Ovary (tissue), 9 donors: ENCODE results near the gene SLAMF7. TPM values are rescaled to one million over a fixed set of nuclear protein-coding genes. Genes with fewer than 3 reads are reported as not detected.
"Not testable (repeated sequence)": the region's sequence is repeated elsewhere in the genome, so short reads cannot be mapped to it uniquely, and the experiment has no call there.

Experiments used
- DNase-seq, 5 donors: peaks; one replicate each; pipeline ENCODE4 v3.0.0-alpha.2; 2019 to 2020
- H3K27ac ChIP-seq, 2 donors: fragments of 200-600 bp; one replicate each; pipeline versions ENCODE4 v1.5.1 to v1.8.0; 2019 to 2022
- H3K27me3 ChIP-seq: fragments of 200-600 bp; one replicate; pipeline ENCODE4 v1.8.0; 2022
- H3K36me3 ChIP-seq: fragments of 200-600 bp; sonication (generic); one replicate; pipeline ENCODE4 v1.5.1; 2019
- H3K4me1 ChIP-seq: one replicate; pipeline ENCODE4 v1.8.1; 2013; ENCODE audit warnings: mild to moderate bottlenecking, moderate library complexity; ENCODE audit not compliant: insufficient read depth
- H3K4me3 ChIP-seq: fragments of 200-600 bp; sonication (generic); one replicate; pipeline ENCODE4 v1.5.1; 2017
- H3K9me3 ChIP-seq, 2 donors: fragments of 200-600 bp in 1 of 2; sonication (generic) in 1 of 2; one replicate each; pipeline versions ENCODE4 v1.5.1 to v1.8.1; 2013 to 2019; ENCODE audit warnings: mild to moderate bottlenecking in 1 of 2, moderate library complexity in 1 of 2
- EP300 ChIP-seq: sonication (generic); formaldehyde crosslinking; IDR thresholded peaks from one replicate; pipeline ENCODE4 v1.6.1; 2017; ENCODE audit warnings: antibody characterized with exemption
- POLR2A ChIP-seq: fragments of 450-650 bp; IDR thresholded peaks from one replicate; pipeline ENCODE4 v1.6.1; 2017; ENCODE audit warnings: antibody characterized with exemption, mild to moderate bottlenecking, moderate library complexity
- WGBS, 3 donors: extraction: QIAGEN DNeasy Blood & Tissue Kit in 1 of 3; methylation state at CpG; one replicate each; pipeline versions ENCODE4 v1.1.5 to v1.1.7; 2013 to 2017; 5-methylcytosine and 5-hydroxymethylcytosine counted together
- intact Hi-C, 4 donors: fragments of 100-400 bp; cut with DNase I; formaldehyde crosslinking; loops; one replicate each; pipeline versions ENCODE4 v1.11.0 to v1.15.1; 2022 to 2023
- polyA plus RNA-seq, 2 donors: library from polyadenylated mRNA; stranded (reverse); fragments of 200-250 nt in 1 of 2; fragments of 350-450 nt in 1 of 2; fragmentation: Illumina TruSeq in 1 of 2; extraction: RNeasy Lipid Tissue Mini Kit (QIAGEN cat#74804) in 1 of 2; gene quantifications; one replicate each; pipeline ENCODE4 v1.2.3, GENCODE V29; 2013 to 2014
- total RNA-seq, 7 donors: library from RNA; depleted of rRNA in 2 of 7; stranded (reverse); fragments of >200 nt in 2 of 7; fragmentation: NEBNext Ultra II Directional in 3 of 7; extraction: Animal tissue kit (Norgen Biotek cat#: 25700) in 3 of 7; gene quantifications; one replicate each; pipeline versions ENCODE4 v1.1.0 to v1.2.4, GENCODE V29; 2016 to 2023
- TF ChIP-seq, protein P1 (sequence below), 3 donors: fragments of 450-650 bp in 2 of 3; fragments of 200-600 bp in 1 of 3; IDR thresholded peaks; one replicate each; pipeline versions ENCODE4 v1.5.1 to v1.8.0; 2016 to 2022; ENCODE audit warnings: antibody characterized with exemption in 3 of 3, mild to moderate bottlenecking in 1 of 3
- donor health status: DM: no; HTN: no; CAD: no; lungs with moderate emphysema.
- donor health status: DM: no; HTN: no; CAD: no.
- donor health status: Bipolar disorder and iron deficiency.
- donor health status: DM: yes; HTN: yes; CAD: no.
- donor health status: DM: no; HTN: no; CAD: no.
- donor health status: DM: yes; HTN: yes; CAD: no.

The SLAMF7 gene
- total and polyA plus RNA-seq, 9 donors = 0.32 to 7.3 (median 0.84) TPM; not detected in 1

DNA sequence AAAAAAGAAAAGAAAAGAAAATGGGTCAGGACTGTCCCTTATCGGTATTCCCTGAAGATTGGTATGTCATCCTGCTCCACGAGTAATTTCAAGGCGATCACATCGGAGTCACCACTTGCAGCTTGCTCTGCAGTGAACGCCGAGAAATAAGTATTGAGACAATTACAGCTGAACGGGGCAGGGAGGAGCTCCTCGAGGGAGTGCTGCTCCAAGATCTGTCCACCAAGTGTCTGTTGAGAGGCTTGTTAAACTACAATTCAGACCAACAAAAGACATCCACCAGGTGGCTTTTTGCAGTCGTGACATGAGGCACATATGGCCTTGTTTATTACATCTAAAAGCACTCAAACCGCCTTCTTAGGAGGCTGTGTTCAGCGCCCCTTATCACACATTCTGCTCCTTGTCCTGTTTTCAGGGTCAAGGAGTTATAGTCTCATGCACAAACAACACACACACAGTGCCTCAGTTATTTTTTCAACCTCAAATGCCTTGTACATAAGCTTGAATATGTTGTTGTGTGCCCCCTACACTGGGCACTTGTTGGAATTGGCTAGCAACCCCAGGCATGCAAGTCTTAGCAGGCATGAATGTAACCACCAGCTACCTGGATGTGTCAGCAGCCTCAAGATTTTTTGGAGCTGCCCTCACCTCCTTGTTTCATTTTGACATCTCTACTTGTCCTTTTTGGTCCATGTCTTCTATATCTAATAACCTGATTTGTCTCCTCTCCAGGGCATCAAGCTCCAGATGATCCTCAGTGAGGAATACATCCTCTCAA, 14.4 kb upstream of the SLAMF7 start:
- no peak overlapping the region for H3K4me3 ChIP-seq
- H3K4me1 ChIP-seq = peaks cover 4% of the 10 kb centered on the region
- H3K36me3 ChIP-seq = no peaks in the 10 kb centered on the region
- TF ChIP-seq POLR2A = no peak
- TF ChIP-seq EP300 = no peak
- TF ChIP-seq, protein P1, sequence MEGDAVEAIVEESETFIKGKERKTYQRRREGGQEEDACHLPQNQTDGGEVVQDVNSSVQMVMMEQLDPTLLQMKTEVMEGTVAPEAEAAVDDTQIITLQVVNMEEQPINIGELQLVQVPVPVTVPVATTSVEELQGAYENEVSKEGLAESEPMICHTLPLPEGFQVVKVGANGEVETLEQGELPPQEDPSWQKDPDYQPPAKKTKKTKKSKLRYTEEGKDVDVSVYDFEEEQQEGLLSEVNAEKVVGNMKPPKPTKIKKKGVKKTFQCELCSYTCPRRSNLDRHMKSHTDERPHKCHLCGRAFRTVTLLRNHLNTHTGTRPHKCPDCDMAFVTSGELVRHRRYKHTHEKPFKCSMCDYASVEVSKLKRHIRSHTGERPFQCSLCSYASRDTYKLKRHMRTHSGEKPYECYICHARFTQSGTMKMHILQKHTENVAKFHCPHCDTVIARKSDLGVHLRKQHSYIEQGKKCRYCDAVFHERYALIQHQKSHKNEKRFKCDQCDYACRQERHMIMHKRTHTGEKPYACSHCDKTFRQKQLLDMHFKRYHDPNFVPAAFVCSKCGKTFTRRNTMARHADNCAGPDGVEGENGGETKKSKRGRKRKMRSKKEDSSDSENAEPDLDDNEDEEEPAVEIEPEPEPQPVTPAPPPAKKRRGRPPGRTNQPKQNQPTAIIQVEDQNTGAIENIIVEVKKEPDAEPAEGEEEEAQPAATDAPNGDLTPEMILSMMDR (IDR thresholded peaks at IDR 0.05) = no peak
- 17 to 42% (median 31%) methylated on average over 11 of the region's 11 CpGs for WGBS, 3 donors
- DNase-seq = no peak
- intact Hi-C loops = loop anchor here in 2 of 4 donors (5.0 to 10.0 kb wide), 5 partner anchors 108 to 370 kb away; partner anchors contain the start of genes ITLN2 (in 1 of the 2) and KLHDC9 (in 1 of the 2)
- no peak overlapping the region for H3K27ac ChIP-seq
- H3K9me3 ChIP-seq = no peaks in the 10 kb centered on the region
- no peaks in the 10 kb centered on the region for H3K27me3 ChIP-seq

DNA sequence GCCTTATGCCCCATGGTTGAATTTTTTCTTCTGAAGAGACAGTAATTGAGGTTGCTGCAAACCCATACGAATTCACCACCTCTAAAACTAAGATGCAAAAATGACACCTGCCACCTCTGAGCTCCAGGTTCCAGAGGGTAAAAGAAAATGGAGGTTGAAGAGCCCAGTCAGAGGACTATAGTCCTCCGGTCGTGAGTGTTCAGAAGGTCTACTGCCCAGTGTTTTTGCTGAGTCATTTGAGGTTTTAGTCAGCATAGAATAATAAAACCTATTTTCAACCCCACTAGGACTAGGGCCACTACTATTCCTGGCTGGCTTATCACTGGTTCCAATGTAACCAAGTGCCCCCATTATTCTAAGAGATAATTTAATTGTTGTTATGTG, 12.9 kb upstream of the SLAMF7 start:
- no peaks in the 10 kb centered on the region for H3K27me3 ChIP-seq
- H3K27ac ChIP-seq = no peak overlapping the region
- TF ChIP-seq POLR2A = no peak
- no peak for TF ChIP-seq EP300
- TF ChIP-seq, protein P1 (IDR thresholded peaks at IDR 0.05) = no peak
- DNase-seq = no peak
- H3K9me3 ChIP-seq = no peaks in the 10 kb centered on the region
- no peak overlapping the region for H3K4me3 ChIP-seq
- 37 to 54% (median 54%) methylated on average over 3 of the region's 3 CpGs for WGBS, 3 donors
- H3K36me3 ChIP-seq = no peaks in the 10 kb centered on the region
- peaks cover 4% of the 10 kb centered on the region for H3K4me1 ChIP-seq
- intact Hi-C loops = loop anchor here in 2 of 4 donors (2.0 to 10.0 kb wide), 6 partner anchors 106 to 369 kb away; partner anchors contain the start of genes ITLN2 (in 1 of the 2) and KLHDC9 (in 1 of the 2)

DNA sequence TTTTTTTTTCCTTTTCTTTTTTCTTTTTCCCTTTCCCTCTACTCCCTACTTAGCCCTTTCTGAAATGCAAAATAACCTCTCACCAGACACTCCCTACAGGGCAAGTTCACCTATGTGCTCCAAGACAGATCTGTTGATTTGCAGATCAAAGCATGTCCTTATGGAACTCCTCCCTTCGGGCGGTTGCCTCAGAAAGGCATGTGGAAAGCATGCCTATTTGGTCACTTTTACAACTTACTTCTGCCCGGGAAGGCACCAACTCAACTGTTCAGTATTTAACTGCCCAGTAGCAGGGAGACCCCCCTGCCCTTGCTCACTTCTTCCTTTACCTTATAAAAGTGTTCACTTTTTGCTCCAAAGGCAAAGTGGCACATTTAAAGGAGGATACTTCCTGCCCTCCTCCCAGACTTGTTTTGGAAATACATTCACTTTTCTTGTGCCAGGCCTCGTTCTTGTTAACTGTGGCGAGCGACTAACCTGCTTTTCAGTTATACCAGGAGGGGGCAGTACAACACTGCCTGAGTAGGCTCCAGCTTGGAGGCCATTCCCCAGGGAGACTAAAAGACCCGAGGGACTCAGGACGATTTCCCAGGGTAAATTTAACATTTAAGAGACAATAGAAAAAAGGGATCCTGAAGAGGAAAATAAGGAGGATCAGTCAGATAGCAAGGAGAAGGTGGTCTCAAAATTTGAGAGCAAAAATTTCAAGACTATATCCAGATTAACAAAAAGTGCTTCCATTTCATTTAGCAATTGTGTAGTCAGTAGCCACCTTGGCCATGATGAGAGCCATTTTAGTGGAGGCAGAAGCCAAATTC, 12.3 kb upstream of the SLAMF7 start:
- no peak overlapping the region for H3K27ac ChIP-seq
- H3K9me3 ChIP-seq = no peaks in the 10 kb centered on the region
- H3K36me3 ChIP-seq = no peaks in the 10 kb centered on the region
- whole genome bisulfite sequencing, 3 donors = 13 to 15% (median 15%) methylated on average over 8 of the region's 8 CpGs
- intact Hi-C loops = loop anchor here in 2 of 4 donors (2.0 to 10.0 kb wide), 6 partner anchors 106 to 368 kb away; partner anchors contain the start of genes ITLN2 (in 1 of the 2) and KLHDC9 (in 1 of the 2)
- no peak for TF ChIP-seq POLR2A
- TF ChIP-seq, protein P1 (IDR thresholded peaks at IDR 0.05) = peak; percentile 48 to 69 (median 64)
- peak; percentile 44 to 60 (median 58) for DNase-seq
- H3K4me3 ChIP-seq = no peak overlapping the region
- H3K4me1 ChIP-seq = peaks cover 4% of the 10 kb centered on the region
- no peaks in the 10 kb centered on the region for H3K27me3 ChIP-seq

DNA sequence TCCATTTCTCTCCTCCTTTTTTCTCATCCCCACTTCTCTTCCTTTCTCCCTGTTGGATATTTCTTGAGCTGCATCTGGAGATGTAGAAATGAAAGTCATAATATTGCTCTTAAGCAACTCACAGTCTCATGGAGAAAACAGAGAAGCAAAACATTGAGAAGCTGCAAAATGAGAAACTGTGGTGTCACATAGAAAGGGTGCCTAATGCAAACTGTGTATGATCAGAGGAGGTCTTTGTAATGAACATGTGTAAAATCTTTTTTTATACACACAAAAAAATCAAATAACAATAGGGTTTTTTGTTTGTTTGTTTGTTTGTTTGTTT, 11.8 kb upstream of the SLAMF7 start:
- DNase-seq = no peak
- intact Hi-C loops = loop anchor here in 2 of 4 donors (2.0 to 10.0 kb wide), 6 partner anchors 105 to 368 kb away; partner anchors contain the start of genes ITLN2 (in 1 of the 2) and KLHDC9 (in 1 of the 2)

DNA sequence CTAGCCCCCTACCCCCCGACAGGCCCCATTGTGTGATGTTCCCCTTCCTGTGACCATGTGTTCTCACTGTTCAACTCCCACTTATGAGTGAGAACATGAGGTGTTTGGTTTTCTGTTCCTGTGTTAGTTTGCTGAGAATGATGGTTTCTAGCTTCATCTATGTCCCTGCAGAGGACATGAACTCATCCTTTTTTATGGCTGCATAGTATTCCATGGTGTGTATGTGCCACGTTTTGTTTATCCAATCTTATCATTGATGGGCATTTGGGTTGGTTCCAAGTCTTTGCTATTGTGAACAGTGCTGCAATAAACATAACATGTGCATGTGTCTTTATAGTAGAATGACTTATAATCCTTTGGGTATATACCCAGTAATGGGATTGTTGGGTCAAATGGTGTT, 7.5 kb upstream of the SLAMF7 start:
- H3K4me1 ChIP-seq = not testable (repeated sequence)

More for the DNA sequence above, 11.8 kb upstream of the SLAMF7 start:
- no peak overlapping the region for H3K27ac ChIP-seq
- no peak overlapping the region for H3K4me3 ChIP-seq
- no peaks in the 10 kb centered on the region for H3K36me3 ChIP-seq
- H3K4me1 ChIP-seq = peaks cover 4% of the 10 kb centered on the region
- TF ChIP-seq POLR2A = no peak
- no peak for TF ChIP-seq EP300
- TF ChIP-seq, protein P1 (IDR thresholded peaks at IDR 0.05) = no peak
- no peaks in the 10 kb centered on the region for H3K27me3 ChIP-seq
- no peaks in the 10 kb centered on the region for H3K9me3 ChIP-seq

More for the DNA sequence above, 7.5 kb upstream of the SLAMF7 start:
- H3K4me3 ChIP-seq, H3K27me3 ChIP-seq, H3K9me3 ChIP-seq, intact Hi-C loops, H3K36me3 ChIP-seq, H3K27ac ChIP-seq, DNase-seq: not testable (repeated sequence)
- 65 to 72% (median 70%) methylated on average over 2 of the region's 2 CpGs for WGBS, 3 donors
